C4-2B (cell line): ENCODE data around the gene SFT2D1.

Experiments
- CTCF ChIP-seq: fragments of 450-650 bp; conservative IDR thresholded peaks from 2 replicates; pipeline ENCODE4 v1.5.1; 2017; ENCODE audit warnings: mild to moderate bottlenecking
- ZFX ChIP-seq: fragments of 450-650 bp; IDR thresholded peaks from 2 replicates; pipeline ENCODE4 v1.6.1; 2017

GRCh38 chr6:166274739-166275370 lies 67.5 kb downstream of the SFT2D1 start:
- TF ChIP-seq CTCF: no peak
- no peak for TF ChIP-seq ZFX
